SJCRH30 (cell line): ENCODE measurements around the gene TUBB4B. TPM values are rescaled to one million over a fixed set of nuclear protein-coding genes. Genes with fewer than 3 reads are reported as not detected.

Experiments used
- DNase-seq, 2 experiments: peaks; one replicate each; pipeline ENCODE4 v3.0.0-alpha.2; 2015 to 2020
- H3K27ac ChIP-seq: fragments of 250-450 bp; sonication (Bioruptor Pico); 2 replicates; pipeline ENCODE4 v1.5.1; 2020; ENCODE audit warnings: mild to moderate bottlenecking, moderate library complexity
- H3K27me3 ChIP-seq: fragments of 250-450 bp; sonication (Bioruptor Pico); 2 replicates; pipeline ENCODE4 v1.5.1; 2020; ENCODE audit warnings: mild to moderate bottlenecking, moderate library complexity
- H3K36me3 ChIP-seq: fragments of 250-450 bp; sonication (Bioruptor Pico); 2 replicates; pipeline ENCODE4 v1.5.1; 2020; ENCODE audit warnings: mild to moderate bottlenecking, moderate library complexity
- H3K4me1 ChIP-seq: fragments of 250-450 bp; sonication (Bioruptor Pico); 2 replicates; pipeline ENCODE4 v1.5.1; 2020; ENCODE audit warnings: mild to moderate bottlenecking, moderate library complexity
- H3K4me3 ChIP-seq: fragments of 250-450 bp; sonication (Bioruptor Pico); 2 replicates; pipeline ENCODE4 v1.5.1; 2020; ENCODE audit warnings: mild to moderate bottlenecking, moderate library complexity
- H3K9me3 ChIP-seq: fragments of 250-450 bp; sonication (Bioruptor Pico); replicated peaks from 2 replicates; pipeline ENCODE4 v1.5.1; 2020; ENCODE audit warnings: mild to moderate bottlenecking, moderate library complexity
- total RNA-seq: library from RNA; depleted of rRNA; stranded (reverse); fragments of >200 nt; shearing (Covaris generic); gene quantifications from 2 replicates; pipeline ENCODE4 v1.2.3, GENCODE V29; 2014; rRNA removed

TUBB4B gene
- 528 and 565 TPM in 2 replicates for total RNA-seq

- Histone ChIP-seq H3K4me1 (peaks cover 38% of the 10 kb centered on the region), H3K4me3 (peak within 1 kb of the TSS; percentile 78), H3K27ac (peak within 1 kb of the TSS; percentile 88), H3K27me3 (no peaks in the 10 kb centered on the region), H3K36me3 (peaks cover 23% of the 10 kb centered on the region), H3K9me3 (no peaks in the 10 kb centered on the region)
- DNase-seq: peak; percentile 100
Measured at GRCh38 chr9:137240841-137241489, at the start of gene TUBB4B. Gene TUBB4B, plus strand, starts transcription at chr9:137241287. Its CDS starts 74 bp downstream, at chr9:137241361.

GRCh38 chr9:137191691-137192447 is 49.2 kb upstream of the TUBB4B start:
- H3K4me1 ChIP-seq: peaks cover 22% of the 10 kb centered on the region; the same call in 1 of the 2 replicates
- no peaks in the 10 kb centered on the region for H3K9me3 ChIP-seq
- H3K36me3 ChIP-seq: peaks cover 5% of the 10 kb centered on the region; the same call in 1 of the 2 replicates
- H3K4me3 ChIP-seq: no peak overlapping the region
- no peak overlapping the region for H3K27ac ChIP-seq
- no peak for DNase-seq
- no peaks in the 10 kb centered on the region for H3K27me3 ChIP-seq

GRCh38 chr9:137192448-137192780 is 48.7 kb upstream of the TUBB4B start:
- H3K36me3 ChIP-seq: peaks cover 5% of the 10 kb centered on the region; the same call in 1 of the 2 replicates
- H3K27me3 ChIP-seq: no peaks in the 10 kb centered on the region
- no peaks in the 10 kb centered on the region for H3K9me3 ChIP-seq
- no peak for DNase-seq
- no peak overlapping the region for H3K27ac ChIP-seq
- no peak overlapping the region for H3K4me3 ChIP-seq
- peaks cover 17% of the 10 kb centered on the region; the same call in 1 of the 2 replicates for H3K4me1 ChIP-seq

- no peak for DNase-seq
- H3K4me1 ChIP-seq: peaks cover 15% of the 10 kb centered on the region; the same call in 1 of the 2 replicates
Measured at GRCh38 chr9:137192859-137193258, 48.2 kb upstream of the TUBB4B start.

GRCh38 chr9:137193771-137194170 is 47.3 kb upstream of the TUBB4B start:
- Histone ChIP-seq H3K36me3 (peaks cover 5% of the 10 kb centered on the region; the same call in 1 of the 2 replicates), H3K4me3 (no peak overlapping the region), H3K27me3 (no peaks in the 10 kb centered on the region), H3K9me3 (no peaks in the 10 kb centered on the region), H3K4me1 (peaks cover 21% of the 10 kb centered on the region), H3K27ac (no peak overlapping the region)
- no peak for DNase-seq

More at GRCh38 chr9:137192859-137193258, 48.2 kb upstream of the TUBB4B start:
- Histone ChIP-seq H3K27me3 (no peaks in the 10 kb centered on the region), H3K4me3 (no peak overlapping the region), H3K27ac (no peak overlapping the region), H3K9me3 (no peaks in the 10 kb centered on the region), H3K36me3 (peaks cover 5% of the 10 kb centered on the region; the same call in 1 of the 2 replicates)

GRCh38 chr9:137194388-137194787 is 46.7 kb upstream of the TUBB4B start:
- no peak for DNase-seq
- no peak overlapping the region for H3K4me3 ChIP-seq
- H3K36me3 ChIP-seq: peaks cover 5% of the 10 kb centered on the region; the same call in 1 of the 2 replicates
- no peaks in the 10 kb centered on the region for H3K9me3 ChIP-seq
- no peaks in the 10 kb centered on the region for H3K27me3 ChIP-seq
- peaks cover 24% of the 10 kb centered on the region for H3K4me1 ChIP-seq
- H3K27ac ChIP-seq: no peak overlapping the region

GRCh38 chr9:137194909-137195308 is 46.2 kb upstream of the TUBB4B start:
- H3K9me3 ChIP-seq: no peaks in the 10 kb centered on the region
- no peak overlapping the region for H3K4me3 ChIP-seq
- no peaks in the 10 kb centered on the region for H3K27me3 ChIP-seq
- no peak for DNase-seq
- H3K27ac ChIP-seq: no peak overlapping the region
- H3K36me3 ChIP-seq: peaks cover 4% of the 10 kb centered on the region; the same call in 1 of the 2 replicates
- H3K4me1 ChIP-seq: peaks cover 20% of the 10 kb centered on the region

- Histone ChIP-seq H3K27me3 (no peaks in the 10 kb centered on the region), H3K27ac (no peak overlapping the region), H3K36me3 (no peaks in the 10 kb centered on the region), H3K4me3 (no peak overlapping the region), H3K4me1 (peaks cover 17% of the 10 kb centered on the region), H3K9me3 (no peaks in the 10 kb centered on the region)
- DNase-seq: no peak
Measured at GRCh38 chr9:137195525-137196220, 45.4 kb upstream of the TUBB4B start.

- no peaks in the 10 kb centered on the region for H3K9me3 ChIP-seq
- no peak for DNase-seq
- H3K4me1 ChIP-seq: peaks cover 17% of the 10 kb centered on the region
- no peak overlapping the region for H3K4me3 ChIP-seq
- no peak overlapping the region for H3K27ac ChIP-seq
- H3K36me3 ChIP-seq: no peaks in the 10 kb centered on the region
- no peaks in the 10 kb centered on the region for H3K27me3 ChIP-seq
Measured at GRCh38 chr9:137198051-137198901, 42.8 kb upstream of the TUBB4B start.

- Histone ChIP-seq H3K9me3 (no peaks in the 10 kb centered on the region), H3K27ac (no peak overlapping the region), H3K4me3 (no peak overlapping the region), H3K27me3 (no peaks in the 10 kb centered on the region), H3K4me1 (peaks cover 17% of the 10 kb centered on the region), H3K36me3 (no peaks in the 10 kb centered on the region)
- no peak for DNase-seq
Measured at GRCh38 chr9:137198902-137199283, 42.2 kb upstream of the TUBB4B start.

- no peak for DNase-seq
- H3K27me3 ChIP-seq: no peaks in the 10 kb centered on the region
- no peaks in the 10 kb centered on the region for H3K9me3 ChIP-seq
- H3K27ac ChIP-seq: no peak overlapping the region
- peaks cover 21% of the 10 kb centered on the region for H3K4me1 ChIP-seq
- H3K4me3 ChIP-seq: peak overlapping the region; percentile 58
- H3K36me3 ChIP-seq: no peaks in the 10 kb centered on the region
Measured at GRCh38 chr9:137199411-137200121, 41.5 kb upstream of the TUBB4B start.

- no peak within 1 kb of the TSS for H3K27ac ChIP-seq
- no peaks in the 10 kb centered on the region for H3K36me3 ChIP-seq
- peak within 1 kb of the TSS; percentile 58 for H3K4me3 ChIP-seq
- no peaks in the 10 kb centered on the region for H3K27me3 ChIP-seq
- DNase-seq: peak; percentile 100
- peaks cover 17% of the 10 kb centered on the region for H3K4me1 ChIP-seq
- no peaks in the 10 kb centered on the region for H3K9me3 ChIP-seq
Measured at GRCh38 chr9:137200311-137201204, 40.5 kb upstream of the TUBB4B start, which contains the start of gene TPRN. Gene TPRN, minus strand, starts transcription at chr9:137200741. Its CDS starts 30 bp downstream, at chr9:137200711.
